ENCODE results near the gene VWA8. TPM values are rescaled to one million over a fixed set of nuclear protein-coding genes. Genes with fewer than 3 reads are reported as not detected.
"Not testable (repeated sequence)": the region's sequence is repeated elsewhere in the genome, so short reads cannot be mapped to it uniquely, and the experiment has no call there.

The VWA8 gene
- total RNA-seq, 1 donor from 2014 or later: 14.6 TPM

GRCh38 chr13:41895478-41895877 is 65.4 kb downstream of the VWA8 start:
- no peak for TF ChIP-seq CTCF (IDR thresholded peaks at IDR 0.05; ENCODE audit: insufficient read depth, low read length, poor library complexity, severe bottlenecking)
- H3K36me3 ChIP-seq (ENCODE audit: control insufficient read depth, insufficient read depth, low read length): no peaks in the 10 kb centered on the region
- no peak overlapping the region for H3K4me3 ChIP-seq (ENCODE audit: low read depth, low read length)
- H3K27me3 ChIP-seq (ENCODE audit: control insufficient read depth, insufficient read depth, low read length): no peaks in the 10 kb centered on the region
- DNase-seq (ENCODE audit: low read depth): no peak

- H3K36me3 ChIP-seq (ENCODE audit: control insufficient read depth, insufficient read depth, low read length): no peaks in the 10 kb centered on the region
These were observed 69.8 kb downstream of the VWA8 start for GRCh38 chr13:41891119-41891518.

GRCh38 chr13:41883147-41883546 is 77.8 kb downstream of the VWA8 start:
- no peak for DNase-seq (ENCODE audit: low read depth)
- H3K4me3 ChIP-seq (ENCODE audit: low read depth, low read length): no peak overlapping the region
- TF ChIP-seq CTCF (IDR thresholded peaks at IDR 0.05; ENCODE audit: insufficient read depth, low read length, poor library complexity, severe bottlenecking): no peak
- peaks cover 1% of the 10 kb centered on the region for H3K36me3 ChIP-seq (ENCODE audit: control insufficient read depth, insufficient read depth, low read length)
- no peaks in the 10 kb centered on the region for H3K27me3 ChIP-seq (ENCODE audit: control insufficient read depth, insufficient read depth, low read length)

More at GRCh38 chr13:41891119-41891518, 69.8 kb downstream of the VWA8 start:
- DNase-seq (ENCODE audit: low read depth): no peak
- Histone ChIP-seq H3K4me3 (ENCODE audit: low read depth, low read length) (no peak overlapping the region), H3K27me3 (ENCODE audit: control insufficient read depth, insufficient read depth, low read length) (no peaks in the 10 kb centered on the region)
- TF ChIP-seq CTCF (IDR thresholded peaks at IDR 0.05; ENCODE audit: insufficient read depth, low read length, poor library complexity, severe bottlenecking): no peak

GRCh38 chr13:41881890-41882289 is 79.0 kb downstream of the VWA8 start:
- H3K36me3 ChIP-seq (ENCODE audit: control insufficient read depth, insufficient read depth, low read length); H3K4me3 ChIP-seq (ENCODE audit: low read depth, low read length); H3K27me3 ChIP-seq (ENCODE audit: control insufficient read depth, insufficient read depth, low read length); DNase-seq (ENCODE audit: low read depth): not testable (repeated sequence)

GRCh38 chr13:41880966-41881365 is 79.9 kb downstream of the VWA8 start:
- DNase-seq (ENCODE audit: low read depth): no peak
- TF ChIP-seq CTCF (IDR thresholded peaks at IDR 0.05; ENCODE audit: insufficient read depth, low read length, poor library complexity, severe bottlenecking): no peak
- Histone ChIP-seq H3K27me3 (ENCODE audit: control insufficient read depth, insufficient read depth, low read length) (no peaks in the 10 kb centered on the region), H3K4me3 (ENCODE audit: low read depth, low read length) (no peak overlapping the region), H3K36me3 (ENCODE audit: control insufficient read depth, insufficient read depth, low read length) (peaks cover 1% of the 10 kb centered on the region)

- DNase-seq (ENCODE audit: low read depth): no peak
- H3K4me3 ChIP-seq (ENCODE audit: low read depth, low read length): no peak overlapping the region
- H3K36me3 ChIP-seq (ENCODE audit: control insufficient read depth, insufficient read depth, low read length): no peaks in the 10 kb centered on the region
- no peaks in the 10 kb centered on the region for H3K27me3 ChIP-seq (ENCODE audit: control insufficient read depth, insufficient read depth, low read length)
- TF ChIP-seq CTCF (IDR thresholded peaks at IDR 0.05; ENCODE audit: insufficient read depth, low read length, poor library complexity, severe bottlenecking): no peak
These were observed 96.3 kb downstream of the VWA8 start for GRCh38 chr13:41864658-41865057.

DNA sequence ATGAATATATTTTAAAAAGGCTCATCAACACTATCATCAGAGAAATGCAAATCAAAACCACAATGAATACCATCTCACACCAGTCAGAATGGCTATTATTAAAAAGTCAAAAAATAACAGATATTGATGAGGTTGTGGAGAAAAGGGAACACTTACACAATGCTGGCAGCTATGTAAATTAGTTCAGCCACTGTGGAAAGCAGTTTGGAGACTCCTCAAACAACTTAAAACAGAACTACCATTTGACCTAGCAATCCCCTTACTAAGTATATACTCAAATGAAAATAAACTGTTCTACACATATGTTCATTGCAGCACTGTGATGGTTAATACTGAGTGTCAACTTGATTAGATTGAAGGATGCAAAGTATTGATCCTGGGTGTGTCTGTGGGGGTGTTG is 98.2 kb downstream of the VWA8 start:
- not testable (repeated sequence) for H3K4me3 ChIP-seq (ENCODE audit: low read depth, low read length); DNase-seq (ENCODE audit: low read depth); H3K27me3 ChIP-seq (ENCODE audit: control insufficient read depth, insufficient read depth, low read length); H3K36me3 ChIP-seq (ENCODE audit: control insufficient read depth, insufficient read depth, low read length)
